UCSD-AML1 (cell line): Measurements from ENCODE around the gene SDHAF2.
"Not testable (repeated sequence)": the region's sequence is repeated elsewhere in the genome, so short reads cannot be mapped to it uniquely, and the experiment has no call there.

ENCODE experiments used
- DNase-seq: peaks from one replicate; lab custom pipeline; 2025; ENCODE audit not compliant: unreplicated experiment; lab: John Stamatoyannopoulos, UW

Gene SDHAF2

GRCh38 chr11:61429691-61430582, at the start of gene SDHAF2, which contains the start of gene CPSF7:
Gene SDHAF2, plus strand, starts transcription at chr11:61430124. Its CDS starts 23 bp downstream, at chr11:61430147.
Gene CPSF7, minus strand, starts transcription at chr11:61429975. Its CDS starts 740 bp downstream, at chr11:61429235.
- DNase-seq, result peak; percentile 97

- DNase-seq, result no peak
These were observed 49.0 kb upstream of the SDHAF2 start for GRCh38 chr11:61380884-61381283.

GRCh38 chr11:61383859-61384258, 46.1 kb upstream of the SDHAF2 start:
- not testable (repeated sequence) for DNase-seq

GRCh38 chr11:61384271-61385242, 45.4 kb upstream of the SDHAF2 start:
- DNase-seq, result peak; percentile 20

- no peak for DNase-seq
These were observed 39.8 kb upstream of the SDHAF2 start for GRCh38 chr11:61390161-61390560.

- DNase-seq, result no peak
These were observed 36.8 kb upstream of the SDHAF2 start for GRCh38 chr11:61392981-61393595.

- no peak for DNase-seq
These were observed 28.8 kb upstream of the SDHAF2 start for GRCh38 chr11:61401173-61401572.

- no peak for DNase-seq
These were observed 28.4 kb upstream of the SDHAF2 start for GRCh38 chr11:61401573-61401972.

GRCh38 chr11:61403658-61404057, 26.3 kb upstream of the SDHAF2 start:
- DNase-seq, result no peak

GRCh38 chr11:61404103-61404502, 25.8 kb upstream of the SDHAF2 start:
- DNase-seq, result no peak

GRCh38 chr11:61404641-61405040, 25.3 kb upstream of the SDHAF2 start:
- DNase-seq, result no peak

GRCh38 chr11:61406067-61406466, 23.9 kb upstream of the SDHAF2 start:
- no peak for DNase-seq

- no peak for DNase-seq
These were observed 22.8 kb upstream of the SDHAF2 start for GRCh38 chr11:61406991-61407728.

- no peak for DNase-seq
These were observed 18.3 kb upstream of the SDHAF2 start for GRCh38 chr11:61411589-61411988.

GRCh38 chr11:61413496-61413895, 16.4 kb upstream of the SDHAF2 start:
- DNase-seq, result no peak

- no peak for DNase-seq
These were observed 15.4 kb upstream of the SDHAF2 start for GRCh38 chr11:61414547-61414946.

- DNase-seq, result no peak
These were observed 14.5 kb upstream of the SDHAF2 start for GRCh38 chr11:61415381-61415780.

GRCh38 chr11:61416941-61417340, 13.0 kb upstream of the SDHAF2 start:
- no peak for DNase-seq

- DNase-seq, result no peak
These were observed 12.3 kb upstream of the SDHAF2 start for GRCh38 chr11:61417670-61418069.

- no peak for DNase-seq
These were observed 11.8 kb upstream of the SDHAF2 start for GRCh38 chr11:61418136-61418535.
